DMS153 (cell line): ENCODE data around the gene ROMO1.
"Not testable (repeated sequence)": the region's sequence is repeated elsewhere in the genome, so short reads cannot be mapped to it uniquely, and the experiment has no call there.

Source experiments
- DNase-seq: peaks from one replicate; lab custom pipeline; 2025; lab: John Stamatoyannopoulos, UW

The ROMO1 gene

DNA sequence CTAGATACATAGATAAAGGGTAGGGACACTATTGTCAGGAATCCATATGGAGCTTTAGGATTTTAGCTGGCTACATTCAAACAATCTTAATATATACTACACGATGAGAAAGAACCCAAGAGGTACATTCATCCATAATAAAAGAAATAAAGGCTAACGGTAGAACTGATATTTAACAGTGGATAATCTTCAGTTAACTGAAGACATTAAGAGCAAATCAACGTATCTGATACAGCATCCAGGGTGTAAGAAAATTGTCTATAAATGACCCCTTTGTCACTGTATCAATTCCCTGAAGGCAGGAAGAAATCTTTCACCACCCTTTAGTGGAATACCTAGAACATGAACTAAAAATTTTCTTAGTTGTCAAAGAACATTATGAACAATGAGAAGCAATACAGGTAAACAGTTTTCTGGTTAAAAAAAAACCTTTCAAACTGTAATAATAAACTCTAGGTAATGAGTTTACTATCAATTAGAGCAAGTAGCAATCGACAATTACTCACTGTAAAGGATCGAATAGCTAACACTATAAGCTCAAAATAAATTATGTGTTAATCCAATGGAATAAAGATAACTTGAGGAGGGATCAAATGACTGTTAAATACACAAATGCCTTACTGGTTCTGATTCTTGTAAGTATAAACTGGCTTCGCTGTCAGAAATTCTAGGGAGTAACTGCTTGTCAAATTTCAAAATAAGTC lies 11.8 kb downstream of the ROMO1 start:
- DNase-seq = no peak

- DNase-seq = no peak
These were observed 12.5 kb downstream of the ROMO1 start for GRCh38 chr20:35711588-35712209.

DNA sequence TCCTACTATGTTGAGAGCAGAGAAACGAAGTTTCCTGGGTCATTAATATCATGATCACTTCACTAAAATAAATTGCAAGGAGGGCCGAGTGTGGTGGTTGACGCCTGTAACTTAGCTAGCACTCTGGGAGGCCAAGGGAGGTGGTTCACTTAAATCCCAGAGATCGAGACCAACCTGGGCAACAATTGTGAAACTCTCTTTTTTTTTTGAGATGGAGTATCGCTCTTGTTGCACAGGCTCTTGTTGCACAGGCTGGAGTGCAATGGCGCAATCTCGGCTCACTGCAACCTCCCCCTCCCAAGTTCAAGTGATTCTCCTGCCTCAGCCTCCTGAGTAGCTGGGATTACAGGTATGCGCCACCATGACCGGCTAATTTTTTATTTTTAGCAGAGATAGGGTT lies 13.9 kb downstream of the ROMO1 start:
- DNase-seq = not testable (repeated sequence)

GRCh38 chr20:35714127-35714526 lies 14.9 kb downstream of the ROMO1 start:
- DNase-seq = no peak

GRCh38 chr20:35715652-35716051 lies 16.4 kb downstream of the ROMO1 start:
- DNase-seq = no peak

DNA sequence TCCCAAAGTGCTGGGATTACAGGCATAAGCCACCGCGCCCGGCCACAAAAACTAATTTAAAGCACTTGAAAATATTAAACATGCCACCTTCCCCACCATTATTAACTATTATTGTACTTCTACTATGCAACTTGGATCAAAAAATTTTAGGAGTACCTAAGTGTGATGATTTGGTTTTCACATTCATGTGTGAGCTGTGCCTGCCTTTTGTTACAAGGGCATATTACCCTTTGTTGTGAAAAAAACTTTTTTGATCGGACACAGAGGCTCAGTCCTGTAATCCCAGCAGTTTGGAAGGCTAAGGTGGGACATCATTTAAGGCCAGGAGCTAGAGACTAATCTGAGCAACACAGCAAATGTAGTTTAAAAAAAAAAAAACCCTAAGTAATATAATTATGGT lies 17.1 kb downstream of the ROMO1 start:
- no peak for DNase-seq

DNA sequence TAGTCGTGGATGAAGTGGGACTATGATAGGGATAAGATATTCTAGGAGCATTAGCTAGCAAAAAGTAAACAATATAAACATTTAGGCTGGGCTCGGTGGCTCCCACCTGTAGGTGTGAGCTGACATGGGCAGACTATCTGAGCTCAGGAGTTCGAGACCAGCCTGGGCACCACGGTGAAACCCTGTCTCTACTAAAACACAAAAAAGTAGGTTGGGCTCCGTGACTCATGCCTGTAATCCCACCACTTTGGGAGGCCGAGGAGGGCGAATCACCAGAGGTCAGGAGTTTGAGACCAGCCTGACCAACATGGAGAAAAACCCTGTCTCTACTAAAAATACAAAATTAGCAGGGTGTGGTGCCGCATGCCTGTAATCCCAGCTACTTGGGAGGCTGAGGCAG lies 19.1 kb downstream of the ROMO1 start:
- DNase-seq = not testable (repeated sequence)

GRCh38 chr20:35718972-35719635 lies 19.9 kb downstream of the ROMO1 start:
- no peak for DNase-seq

DNA sequence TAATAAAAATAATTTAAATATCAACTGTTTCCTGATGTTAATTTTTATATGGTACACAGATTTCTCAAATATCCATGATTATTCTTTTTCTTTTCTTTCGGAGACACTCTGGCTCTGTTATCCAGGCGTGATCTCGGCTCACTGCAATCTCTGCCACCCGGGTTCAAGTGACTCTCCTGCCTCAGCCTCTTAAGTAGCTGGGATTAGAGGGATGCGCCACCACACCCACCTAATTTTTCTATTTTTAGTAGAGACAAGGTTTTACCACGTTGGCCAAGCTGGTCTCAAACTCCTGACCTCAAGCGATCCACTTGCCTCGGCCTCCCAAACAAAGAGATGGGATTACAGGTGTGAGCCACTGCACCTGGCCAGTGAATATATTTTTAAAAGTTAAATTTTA lies 20.5 kb downstream of the ROMO1 start:
- no peak for DNase-seq

- no peak for DNase-seq
These were observed 21.2 kb downstream of the ROMO1 start for GRCh38 chr20:35720165-35721123.

DNA sequence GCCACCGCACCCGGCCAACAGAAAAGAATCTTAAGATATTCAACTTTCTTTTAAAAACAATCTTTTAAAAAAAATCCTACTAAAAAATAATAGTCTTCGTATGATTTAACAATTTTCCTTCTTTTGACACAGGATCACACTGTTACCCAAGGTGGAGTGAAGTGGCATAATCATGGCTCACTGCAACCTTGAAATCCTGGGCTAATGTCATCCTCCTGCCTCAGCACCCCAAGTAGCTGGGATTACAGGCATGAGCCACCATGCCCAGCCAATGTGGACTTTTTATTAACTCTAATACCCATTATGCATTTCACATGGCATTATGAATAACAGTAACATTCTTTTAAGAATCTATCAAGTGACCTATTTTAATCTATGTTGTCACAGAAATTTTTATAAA lies 22.0 kb downstream of the ROMO1 start:
- DNase-seq = no peak

DNA sequence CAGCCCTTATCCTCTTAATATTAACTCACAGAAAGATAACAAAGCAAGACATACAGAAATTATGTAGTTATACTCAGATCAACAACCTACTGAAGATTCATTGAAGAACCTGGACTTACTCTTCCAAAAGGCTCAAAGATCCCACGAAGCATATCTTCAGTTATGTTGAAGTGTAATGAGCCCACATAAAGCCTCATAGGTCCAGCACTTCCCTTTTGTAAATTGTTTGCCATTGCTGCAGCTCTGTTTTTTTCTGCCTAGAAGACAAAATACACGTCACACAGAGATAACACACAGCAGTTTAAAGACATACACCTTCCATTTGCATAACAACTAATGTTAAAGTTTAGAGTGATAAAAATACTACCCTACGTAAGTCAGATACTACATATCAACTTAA lies 22.4 kb downstream of the ROMO1 start:
- no peak for DNase-seq

- not testable (repeated sequence) for DNase-seq
These were observed 24.1 kb downstream of the ROMO1 start for GRCh38 chr20:35723275-35723639.

- not testable (repeated sequence) for DNase-seq
These were observed 24.6 kb downstream of the ROMO1 start for GRCh38 chr20:35723652-35724320.

DNA sequence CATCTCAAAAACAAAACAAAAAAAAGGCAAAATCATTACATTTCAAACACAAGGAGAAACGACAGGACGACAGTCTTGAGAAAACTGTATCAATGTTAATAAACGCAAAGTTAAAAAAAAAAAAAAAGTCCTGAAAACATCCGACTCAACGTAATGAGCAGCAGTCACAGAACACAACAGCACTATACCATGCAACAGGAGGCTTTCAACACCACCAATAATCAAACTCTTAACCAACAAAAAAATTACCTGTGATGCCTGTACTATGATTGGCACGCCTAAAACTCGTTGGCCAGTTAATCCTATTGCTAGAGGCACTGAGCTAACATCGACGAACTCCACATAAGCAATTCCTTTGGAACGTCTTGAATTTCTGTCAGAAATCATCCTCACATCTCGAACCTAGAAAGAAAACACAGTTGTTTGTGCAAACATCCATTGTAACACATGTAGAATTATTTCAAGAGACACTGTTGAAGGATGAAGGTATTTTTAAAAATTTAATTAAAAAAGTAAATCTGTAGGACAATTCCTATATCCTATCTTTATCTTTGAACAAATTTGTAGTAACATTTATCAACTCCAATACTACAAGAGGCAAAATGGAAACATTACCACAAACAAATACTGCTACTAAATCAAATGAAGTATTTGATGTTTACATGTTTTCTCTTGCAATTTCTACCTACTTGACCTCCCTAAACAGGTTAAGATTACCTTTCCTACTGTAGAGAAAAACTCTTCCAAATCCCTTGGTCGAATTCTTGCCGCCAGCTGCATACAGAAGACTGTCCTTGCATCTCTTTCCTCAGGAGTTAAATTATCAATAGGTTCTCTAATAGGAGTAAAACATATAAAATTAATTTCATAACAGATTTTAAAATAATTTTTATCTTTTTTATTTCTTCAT lies 25.4 kb downstream of the ROMO1 start:
- DNase-seq = no peak

- no peak for DNase-seq
These were observed 27.9 kb downstream of the ROMO1 start for GRCh38 chr20:35726842-35727711.

- DNase-seq = no peak
These were observed 30.1 kb downstream of the ROMO1 start for GRCh38 chr20:35729283-35729807.

- no peak for DNase-seq
These were observed 30.8 kb downstream of the ROMO1 start for GRCh38 chr20:35729836-35730582.
